Left renal pelvis (tissue), 4 donors: ENCODE results near the gene TMEM130. TPM values are rescaled to one million over a fixed set of nuclear protein-coding genes. Genes with fewer than 3 reads are reported as not detected.

Source experiments
- DNase-seq, 4 donors: peaks; one replicate each; pipeline ENCODE4 v3.0.0-alpha.2; 2013; ENCODE audit warnings: low read depth in 4 of 4, low spot score in 3 of 4
- polyA plus RNA-seq, 4 donors: library from polyadenylated mRNA; unstranded; fragments of 120-200 nt; gene quantifications; one replicate each; pipeline ENCODE4 v1.2.1, GENCODE V29; 2013; ENCODE audit not compliant: insufficient read length in 4 of 4

The TMEM130 gene
- polyA plus RNA-seq, 4 donors, result 4.1 to 64.2 (median 5.5) TPM

- DNase-seq, result no peak
Measured at GRCh38 chr7:98810153-98810802, 59.5 kb downstream of the TMEM130 start.

- DNase-seq, result no peak
Measured at GRCh38 chr7:98808751-98809460, 60.9 kb downstream of the TMEM130 start.

DNA sequence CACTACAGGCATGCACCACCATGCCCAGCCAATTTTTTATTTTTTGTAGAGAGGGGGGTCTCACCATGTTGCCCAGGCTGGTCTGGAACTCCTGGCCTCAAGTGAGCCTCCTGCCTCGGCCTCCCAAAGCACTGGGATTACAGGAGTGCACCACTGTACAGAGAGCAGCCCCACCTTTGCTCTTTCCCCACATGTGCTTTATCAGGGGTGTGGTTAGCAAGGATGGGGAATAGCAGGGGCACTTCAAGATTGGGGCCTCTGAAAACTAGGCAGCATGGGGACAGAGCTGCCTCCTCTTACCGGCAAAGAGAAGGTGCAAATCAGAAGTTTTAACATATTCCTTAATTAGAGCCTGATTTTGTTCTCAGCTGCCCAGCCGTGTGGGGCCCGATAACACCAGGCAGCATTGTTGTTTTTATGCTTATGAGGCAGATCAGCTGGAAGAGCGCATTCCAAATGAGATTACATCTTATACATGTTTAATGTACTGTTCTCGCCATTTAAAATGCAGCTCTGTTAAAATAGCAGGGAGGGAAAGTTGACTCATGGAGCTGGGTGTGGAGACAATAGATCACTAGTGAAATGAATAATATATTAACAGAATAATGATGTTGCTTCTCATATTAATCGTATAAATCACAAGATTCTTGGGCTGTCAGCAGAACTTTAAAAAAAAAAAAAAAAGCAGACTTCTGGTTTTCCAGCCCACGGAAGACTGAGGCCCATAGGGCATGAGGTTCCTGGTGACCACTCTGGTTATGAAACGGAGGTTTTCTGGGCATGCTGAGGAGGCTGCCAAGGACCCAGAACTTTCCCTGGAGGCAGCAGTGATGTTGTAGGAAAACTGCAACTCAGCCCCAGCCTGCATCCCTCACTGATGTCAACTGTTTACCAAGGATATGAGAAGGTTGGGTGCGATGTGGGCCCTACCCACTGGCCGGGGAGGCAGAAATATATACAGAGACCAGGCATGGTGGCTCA, 62.5 kb downstream of the TMEM130 start:
- DNase-seq, result no peak

GRCh38 chr7:98805956-98806838, 63.6 kb downstream of the TMEM130 start:
- DNase-seq, result no peak

GRCh38 chr7:98802781-98803110, 67.1 kb downstream of the TMEM130 start:
- no peak for DNase-seq

- DNase-seq, result peak; percentile 48 to 76 (median 60)
Measured at GRCh38 chr7:98802088-98802780, 67.6 kb downstream of the TMEM130 start.

GRCh38 chr7:98800996-98801395, 68.8 kb downstream of the TMEM130 start:
- DNase-seq, result no peak

- DNase-seq, result no peak
Measured at GRCh38 chr7:98797150-98797549, 72.7 kb downstream of the TMEM130 start.

Other genes with a start within 250 kb of the TMEM130 start
- gene TRRAP, start 8.5 kb upstream of the TMEM130 start, polyA plus RNA-seq, result 10 to 100 TPM; 33.9 to 44.3 (median 39.3) TPM